CD4-positive, alpha-beta T cell treated with Interferon alpha-2 for 1 hour (primary cell): Measurements from ENCODE around the gene TMEM51.

Experiments
- DNase-seq, 2 donors: peaks; one replicate each; pipeline ENCODE4 v3.0.0-alpha.2; 2020 to 2022

Gene TMEM51

DNA sequence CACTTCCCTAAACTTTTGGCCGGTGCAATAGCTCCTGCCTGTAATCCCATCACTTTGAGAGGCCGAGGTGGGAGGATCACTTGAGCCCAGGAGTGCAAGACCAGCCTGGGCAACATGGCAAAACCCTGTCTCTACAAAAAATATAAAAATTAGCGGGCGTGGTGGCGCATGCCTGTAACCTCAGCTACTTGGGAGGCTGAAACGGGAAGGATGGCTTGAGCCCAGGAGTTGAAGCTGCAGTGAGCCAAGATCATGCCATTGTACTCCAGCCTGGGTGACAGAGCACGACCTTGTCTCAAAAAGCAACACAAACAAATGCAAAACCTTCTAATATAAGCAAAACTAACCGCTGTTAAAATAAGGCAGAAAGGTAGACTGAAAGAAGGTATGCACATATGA, 25.9 kb downstream of the TMEM51 start:
- no peak for DNase-seq

DNA sequence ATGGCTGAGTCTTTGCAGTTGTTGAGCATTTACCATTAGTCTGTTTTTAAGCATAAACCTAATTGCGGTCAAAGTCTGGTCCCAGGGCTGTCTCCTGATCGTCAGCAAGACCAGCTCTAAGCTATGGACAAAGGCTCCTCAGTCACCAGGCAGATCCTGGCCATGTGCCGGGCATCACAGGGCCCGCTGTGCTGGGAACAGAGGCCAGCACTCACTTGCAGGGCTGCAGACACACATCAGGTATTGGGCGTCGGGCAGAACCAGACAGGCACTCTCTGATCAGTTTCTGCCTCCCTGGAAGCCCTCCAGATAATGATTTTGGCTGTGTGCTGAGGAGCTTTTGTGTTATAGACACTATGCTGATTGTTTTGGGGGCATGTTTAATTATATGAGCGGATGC, 26.6 kb downstream of the TMEM51 start:
- DNase-seq: no peak

DNA sequence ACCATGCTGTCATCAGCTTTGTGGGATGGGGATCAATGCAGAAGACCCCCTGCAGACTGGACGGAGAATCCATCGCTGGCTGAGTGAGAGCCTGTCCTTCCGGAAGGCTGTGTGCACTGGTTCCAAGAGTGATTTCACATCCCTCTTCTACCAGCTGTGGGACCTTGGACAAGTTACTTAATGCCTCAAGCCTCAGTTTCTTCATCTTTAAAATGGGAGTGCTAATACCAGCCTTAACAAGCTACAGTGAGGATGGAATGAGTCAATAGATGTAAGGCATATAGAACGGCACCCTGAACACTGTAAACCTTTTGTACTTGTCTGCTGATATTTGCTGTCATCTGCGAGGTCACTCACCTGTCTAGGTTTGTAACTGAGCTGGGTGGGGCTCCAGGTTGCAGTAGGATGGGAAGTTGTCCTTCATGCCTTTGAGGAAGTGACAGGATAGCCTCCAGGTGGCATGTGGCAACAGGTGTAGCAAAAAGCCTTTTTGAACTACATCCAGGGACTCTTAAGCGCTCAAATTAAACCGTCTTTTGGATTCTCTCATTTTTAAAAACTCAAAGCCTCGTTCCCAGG, 27.5 kb downstream of the TMEM51 start:
- DNase-seq: no peak

DNA sequence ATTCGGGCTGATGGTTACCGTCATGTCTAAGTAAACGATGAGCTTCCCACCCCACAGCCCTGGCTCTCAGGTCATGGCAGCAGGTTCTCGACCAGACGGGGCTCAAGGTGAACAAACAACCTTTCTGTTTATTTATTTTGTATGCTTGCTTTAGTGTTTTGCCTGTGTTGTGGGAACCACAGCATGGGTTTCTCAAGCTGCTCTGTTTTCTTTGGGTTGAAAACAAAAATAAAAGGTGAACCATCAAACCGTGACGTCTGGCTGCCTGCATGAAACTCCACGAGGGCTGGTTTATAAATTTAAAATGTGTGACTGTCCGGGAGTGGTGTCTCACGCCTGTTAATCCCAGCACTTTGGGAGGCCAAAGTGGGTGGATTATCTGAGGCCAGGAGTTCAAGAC, 28.0 kb downstream of the TMEM51 start:
- no peak for DNase-seq

DNA sequence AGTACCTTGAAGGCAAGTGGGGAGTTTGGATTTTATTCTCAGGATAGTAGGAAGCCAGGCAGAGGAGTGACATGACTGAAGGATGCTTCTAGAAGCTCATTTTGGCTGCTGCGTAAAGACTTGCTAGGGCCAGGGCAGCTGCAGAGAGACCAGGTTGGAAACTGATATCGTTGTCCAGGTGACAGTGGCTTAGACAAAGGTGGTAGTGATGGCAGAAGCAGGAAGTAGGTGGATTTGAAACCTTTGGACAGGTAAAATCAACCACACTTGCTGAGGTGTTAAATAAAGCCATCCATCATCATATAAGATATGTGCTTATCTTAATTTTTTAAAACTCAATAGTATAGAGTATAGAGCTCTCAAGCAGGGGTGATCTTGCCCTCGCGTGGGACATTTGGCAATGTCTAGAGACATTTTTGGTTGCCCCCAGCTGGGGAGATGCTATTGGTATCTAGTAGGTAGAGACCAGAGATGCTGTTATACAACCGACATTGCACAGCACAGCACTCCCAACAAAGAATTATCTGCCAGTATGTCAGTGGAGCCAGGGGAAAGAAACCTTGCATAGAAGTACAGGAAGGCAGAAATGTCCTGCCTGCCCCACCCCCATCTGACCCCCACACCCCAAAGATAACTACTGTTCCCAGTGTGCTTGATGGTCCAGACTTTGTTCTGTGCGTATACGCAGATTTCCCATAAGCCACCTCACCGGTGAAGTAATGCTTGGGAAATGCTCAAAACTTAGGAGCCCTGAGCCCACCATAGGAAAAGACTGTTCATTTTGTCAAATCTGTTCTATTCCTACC, 31.1 kb downstream of the TMEM51 start:
- DNase-seq: no peak

DNA sequence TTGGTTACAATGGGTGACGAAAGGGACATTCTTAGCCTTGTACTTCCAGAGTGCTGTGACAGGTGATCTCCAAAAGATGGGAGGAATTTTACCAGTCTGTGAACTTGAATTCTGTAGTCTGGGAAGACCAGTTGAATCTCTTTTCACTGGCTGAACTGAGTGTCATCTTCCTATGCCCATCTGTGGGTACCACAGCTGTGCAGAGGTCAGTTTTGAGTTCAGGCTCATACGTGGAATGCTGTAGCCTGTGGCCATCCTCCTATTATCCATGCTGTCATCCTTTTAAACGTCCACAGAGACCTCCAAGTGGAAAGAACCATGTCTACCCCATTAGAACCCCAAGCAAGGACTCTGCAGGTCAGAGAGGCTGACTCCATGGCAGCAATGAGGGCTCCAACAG, 32.1 kb downstream of the TMEM51 start:
- no peak for DNase-seq

DNA sequence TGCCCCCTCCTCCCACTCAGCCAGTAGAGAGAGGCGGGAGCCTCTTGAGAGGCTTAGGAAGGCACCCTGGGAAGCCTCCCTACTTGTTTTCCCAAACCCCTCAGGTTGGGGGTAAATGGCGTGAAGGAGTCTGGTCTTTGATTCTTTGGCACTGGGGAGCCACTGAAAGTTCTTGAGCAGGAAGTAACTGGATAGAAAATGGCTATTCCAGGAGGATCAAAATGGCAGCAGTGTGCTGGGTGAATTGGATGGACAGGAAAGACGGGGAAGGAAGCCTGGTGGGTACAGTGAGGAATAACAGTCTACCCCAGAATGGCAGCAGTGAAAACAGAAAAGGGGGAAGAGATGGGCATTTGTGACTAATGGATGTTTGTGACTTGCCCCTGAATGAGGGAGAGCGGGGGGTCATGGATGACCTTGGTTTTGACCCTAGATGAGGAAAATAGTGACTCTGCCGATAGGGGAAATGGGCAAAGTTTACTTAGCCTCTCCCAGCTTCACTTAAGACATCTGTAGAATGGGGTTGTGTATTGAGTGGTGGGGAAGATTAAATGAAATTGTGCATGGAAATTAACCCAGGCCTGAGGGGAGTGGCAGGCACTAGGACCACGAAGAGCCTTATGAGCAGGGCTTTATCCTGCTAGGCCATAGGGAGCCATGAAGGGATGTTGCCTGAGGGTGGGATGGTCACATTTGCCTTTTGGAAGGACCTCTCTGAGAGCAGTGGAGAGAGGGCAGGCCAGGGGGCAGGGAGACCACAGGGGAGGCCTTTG, 32.7 kb downstream of the TMEM51 start:
- DNase-seq: no peak

DNA sequence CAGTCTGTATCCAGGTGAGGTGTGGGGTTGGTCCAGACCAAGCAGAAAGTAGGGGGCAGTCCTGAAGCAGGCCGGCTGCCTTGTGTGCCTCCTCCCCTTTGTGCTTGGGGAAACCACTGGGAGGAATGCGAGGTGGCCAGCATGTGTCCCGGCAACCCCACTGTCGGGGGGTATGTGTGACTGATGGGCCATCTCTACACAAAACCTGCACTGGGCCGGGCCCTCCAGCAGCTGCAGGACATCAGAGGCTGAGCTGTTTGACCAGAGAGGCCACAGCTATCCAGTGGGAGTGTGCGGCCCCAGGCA, 33.3 kb downstream of the TMEM51 start:
- DNase-seq: no peak

DNA sequence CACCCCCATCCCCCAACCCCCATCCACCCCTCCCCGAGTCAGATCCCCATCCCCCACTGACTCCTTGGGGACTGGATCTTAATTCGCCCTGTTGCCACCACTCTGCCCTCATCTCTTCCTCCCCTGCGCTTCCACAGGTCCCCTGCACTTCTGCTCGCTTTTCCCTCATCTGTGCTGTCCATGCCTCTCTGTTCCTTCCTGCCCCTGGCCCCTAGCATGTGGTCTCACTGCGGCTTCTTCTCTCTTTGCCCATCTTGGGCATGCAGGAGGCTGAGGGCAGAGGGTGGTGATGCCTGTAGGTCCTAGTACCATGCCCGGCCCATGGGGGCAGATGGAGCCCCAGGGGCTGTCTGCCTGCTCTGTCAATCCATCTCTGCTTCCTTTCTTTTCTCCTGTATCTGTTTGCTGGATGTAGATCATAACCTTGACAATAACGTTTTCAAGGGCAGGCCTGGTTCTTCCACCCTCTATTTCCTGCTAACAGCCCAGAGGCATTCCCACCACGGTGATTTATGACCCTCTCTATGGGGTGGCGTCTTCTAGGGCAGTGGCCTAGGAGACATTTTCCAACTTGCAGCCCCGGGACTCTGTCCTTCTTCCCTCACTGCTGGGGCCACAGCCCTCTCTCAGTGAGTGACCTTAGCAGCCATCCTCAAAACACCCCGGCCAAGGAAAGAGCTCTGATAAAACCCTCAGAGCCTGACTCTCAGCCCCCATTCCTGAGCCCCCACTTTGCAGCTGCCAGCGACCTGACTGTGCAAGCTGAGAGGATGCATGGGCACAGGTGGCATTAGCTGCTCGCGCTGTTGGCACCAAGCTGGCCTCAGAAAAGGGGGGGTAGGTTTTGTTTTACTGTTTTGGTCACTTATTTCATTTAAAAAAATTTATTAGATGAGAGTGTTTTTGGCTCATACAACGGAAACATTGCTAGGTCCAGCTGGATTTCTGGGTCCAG, 33.9 kb downstream of the TMEM51 start:
- DNase-seq: no peak

DNA sequence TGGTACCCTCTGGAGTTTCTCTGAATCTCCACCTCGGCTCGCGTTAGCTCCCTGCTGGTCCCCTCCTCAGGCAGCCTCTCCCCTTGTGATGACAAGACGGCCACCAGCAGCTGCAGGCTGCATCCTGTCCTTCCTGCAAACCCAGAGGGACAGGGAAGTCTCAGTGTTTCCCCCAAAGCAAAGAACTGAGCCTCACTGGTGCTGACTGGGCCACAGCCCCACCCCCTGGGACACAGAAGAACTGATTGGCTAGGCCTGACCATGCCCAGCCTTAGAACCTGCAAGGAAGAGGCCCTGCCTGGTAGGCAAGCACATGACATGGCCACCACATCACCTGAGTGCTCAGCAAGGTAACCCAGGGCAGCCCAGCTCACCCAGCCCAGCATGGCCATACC, 34.6 kb downstream of the TMEM51 start:
- no peak for DNase-seq

DNA sequence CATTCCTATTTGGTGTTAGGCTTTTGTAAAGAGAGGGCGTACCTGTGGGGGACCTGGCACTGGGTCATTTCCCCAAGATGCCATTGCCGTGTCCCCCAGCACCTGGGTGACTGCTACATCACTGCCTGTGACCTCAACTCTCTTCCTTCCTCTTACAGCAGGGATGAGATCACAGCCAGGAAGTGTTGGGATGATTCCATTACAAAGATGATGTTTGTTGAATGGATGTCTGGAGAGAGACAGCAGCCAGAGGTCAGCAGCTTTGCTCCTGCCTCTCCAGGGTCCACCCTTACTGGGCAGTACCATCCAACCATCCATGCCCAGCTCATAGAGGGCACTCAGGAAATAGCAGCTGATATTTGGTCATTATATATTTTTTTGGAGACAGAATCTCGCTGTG, 35.1 kb downstream of the TMEM51 start:
- DNase-seq: no peak

DNA sequence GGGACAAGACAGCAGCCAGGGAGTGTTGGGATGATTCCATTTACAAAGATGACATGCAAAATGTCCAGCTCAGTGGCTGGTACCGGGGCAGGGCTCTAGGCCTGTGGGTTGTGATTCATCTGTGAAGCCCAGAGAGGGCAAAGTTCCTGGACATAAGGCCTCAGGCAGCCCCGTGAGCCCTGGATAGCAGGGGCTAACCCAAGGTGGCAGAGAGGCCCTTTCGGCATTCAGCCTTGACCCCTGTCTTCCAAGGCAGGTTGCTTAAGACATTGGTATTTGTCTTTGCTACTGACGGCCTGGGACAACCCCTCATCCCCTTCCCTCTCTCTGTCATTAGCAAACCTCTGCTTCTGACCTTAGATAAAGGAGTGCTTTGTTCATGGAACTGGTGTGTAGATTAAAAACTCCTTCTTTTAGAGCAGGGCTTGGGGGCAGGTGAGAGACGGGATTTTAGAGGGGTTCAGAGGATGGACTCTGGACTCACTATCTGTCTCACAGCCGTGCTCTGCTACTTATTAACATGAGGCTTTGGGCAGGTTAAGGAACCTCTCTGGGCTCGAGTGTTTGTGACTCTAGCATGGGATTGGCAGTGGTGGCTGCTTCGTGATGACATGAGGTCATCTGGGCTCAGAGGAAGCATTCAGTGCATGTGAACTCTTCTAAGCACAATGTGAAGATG, 36.3 kb downstream of the TMEM51 start:
- no peak for DNase-seq

DNA sequence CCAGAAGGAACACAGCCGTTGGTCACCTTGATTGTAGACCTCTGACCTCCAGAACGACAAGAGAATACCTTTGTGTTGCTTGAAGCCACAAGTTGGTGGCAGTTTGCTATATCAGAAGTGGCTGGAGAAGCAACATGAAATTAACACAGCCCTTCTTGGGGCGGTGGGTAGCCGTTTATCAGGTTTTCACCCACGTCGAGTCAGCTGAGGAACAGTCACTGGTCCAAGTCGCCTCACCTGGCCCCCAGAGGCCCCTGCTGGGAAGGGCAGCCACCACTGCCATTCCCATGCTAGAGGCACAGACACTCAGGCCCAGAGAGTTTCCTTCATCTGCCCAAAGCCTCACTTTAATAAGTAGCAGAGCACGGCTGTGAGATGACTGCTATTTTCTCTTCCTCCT, 37.7 kb downstream of the TMEM51 start:
- DNase-seq: no peak

DNA sequence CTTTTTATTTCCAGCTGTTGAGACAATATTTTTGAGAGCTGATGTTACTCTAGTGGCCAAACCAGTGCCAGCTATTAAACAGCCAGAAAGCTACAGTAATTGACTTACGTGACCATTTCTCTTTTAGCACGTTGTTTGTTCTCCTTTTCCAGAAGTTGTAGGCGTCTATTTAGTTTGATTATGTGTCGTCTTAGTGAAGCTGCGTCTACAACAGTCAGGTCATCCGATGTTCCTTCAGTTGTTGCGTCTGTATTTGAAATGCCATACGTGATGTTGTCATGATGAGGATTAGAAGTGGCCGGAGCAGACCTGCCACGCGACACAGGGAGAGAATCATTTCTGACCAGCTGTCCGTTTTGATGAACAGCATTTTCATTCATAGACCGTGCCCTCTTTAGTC, 38.2 kb downstream of the TMEM51 start:
- DNase-seq: no peak

DNA sequence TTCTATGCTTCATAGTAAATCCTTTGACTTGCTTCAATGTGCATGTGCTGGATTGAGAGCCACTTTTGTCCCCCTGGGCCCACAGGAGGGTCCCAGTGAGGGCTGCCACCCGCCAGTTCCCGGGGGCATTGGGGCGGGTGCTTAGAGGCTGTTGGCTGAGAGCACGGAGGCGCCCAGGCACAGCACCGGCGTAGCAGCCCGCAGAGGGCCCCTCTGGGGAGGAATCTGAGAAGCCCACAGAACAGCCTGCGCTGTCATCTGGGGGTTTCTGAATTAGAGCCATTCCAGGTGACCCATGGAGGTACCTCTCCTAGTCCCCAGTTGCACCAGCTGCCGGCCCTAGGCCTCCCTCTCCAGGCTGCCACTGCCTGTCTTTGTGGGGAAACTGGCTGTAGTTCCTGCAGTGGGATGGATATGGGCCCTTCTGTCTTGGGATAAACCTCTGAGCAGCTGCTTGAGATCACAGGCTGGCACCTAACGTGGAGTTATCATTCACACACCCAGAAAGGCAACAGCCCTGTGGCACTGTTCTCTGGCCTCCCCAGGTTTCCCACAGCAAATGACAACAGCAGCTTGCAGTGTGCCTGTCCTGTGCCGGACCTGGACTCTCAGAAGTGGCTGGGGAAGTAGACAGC, 39.5 kb downstream of the TMEM51 start:
- no peak for DNase-seq

DNA sequence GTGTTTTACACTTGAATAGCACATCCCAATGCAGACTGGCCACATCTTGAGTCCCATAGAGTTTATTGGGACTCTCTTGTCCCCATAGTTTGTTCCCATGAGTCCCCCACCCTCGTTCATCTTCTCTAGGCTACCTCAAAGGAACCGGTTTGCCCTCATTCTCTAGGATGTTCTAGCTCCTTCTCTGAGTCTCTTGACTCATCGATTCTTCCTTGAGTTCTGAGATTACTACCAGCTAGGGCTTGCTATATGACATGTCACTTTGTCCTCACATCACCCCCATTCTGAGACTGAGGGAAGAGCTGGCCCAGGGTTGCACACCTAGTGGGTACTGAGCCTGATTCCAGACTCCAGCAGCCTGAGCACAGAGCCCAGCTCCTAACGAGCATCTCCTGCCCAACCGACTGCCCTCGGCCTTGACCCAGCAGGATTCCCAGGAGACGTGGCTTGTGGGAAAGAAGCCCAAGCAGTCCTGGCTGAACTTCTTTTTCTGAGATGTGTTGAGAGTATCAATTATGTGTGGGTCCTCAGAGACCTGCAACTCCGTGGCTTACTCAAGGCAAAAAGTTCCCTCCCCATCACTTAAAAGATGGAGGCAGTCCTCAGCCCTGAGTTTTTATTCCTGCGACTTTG, 42.0 kb downstream of the TMEM51 start:
- no peak for DNase-seq

DNA sequence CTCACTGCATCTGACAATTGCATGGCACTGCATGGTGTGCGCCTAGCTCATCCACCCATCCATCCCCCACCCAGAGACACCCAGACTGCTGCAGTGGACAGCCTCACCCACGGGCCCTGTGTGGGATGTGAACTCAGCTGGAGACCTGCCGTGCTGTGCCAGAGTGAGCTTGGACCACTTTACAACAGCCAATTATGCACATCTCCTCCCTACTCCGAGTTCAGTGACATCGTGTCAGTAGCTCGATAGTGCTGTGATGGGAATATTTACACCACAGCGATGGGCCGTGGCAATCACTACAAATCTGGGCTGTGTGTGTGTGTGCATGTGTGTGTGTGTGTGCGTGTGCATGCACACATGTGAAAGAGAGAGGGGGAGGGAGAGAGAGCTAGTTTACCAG, 42.5 kb downstream of the TMEM51 start:
- DNase-seq: no peak

DNA sequence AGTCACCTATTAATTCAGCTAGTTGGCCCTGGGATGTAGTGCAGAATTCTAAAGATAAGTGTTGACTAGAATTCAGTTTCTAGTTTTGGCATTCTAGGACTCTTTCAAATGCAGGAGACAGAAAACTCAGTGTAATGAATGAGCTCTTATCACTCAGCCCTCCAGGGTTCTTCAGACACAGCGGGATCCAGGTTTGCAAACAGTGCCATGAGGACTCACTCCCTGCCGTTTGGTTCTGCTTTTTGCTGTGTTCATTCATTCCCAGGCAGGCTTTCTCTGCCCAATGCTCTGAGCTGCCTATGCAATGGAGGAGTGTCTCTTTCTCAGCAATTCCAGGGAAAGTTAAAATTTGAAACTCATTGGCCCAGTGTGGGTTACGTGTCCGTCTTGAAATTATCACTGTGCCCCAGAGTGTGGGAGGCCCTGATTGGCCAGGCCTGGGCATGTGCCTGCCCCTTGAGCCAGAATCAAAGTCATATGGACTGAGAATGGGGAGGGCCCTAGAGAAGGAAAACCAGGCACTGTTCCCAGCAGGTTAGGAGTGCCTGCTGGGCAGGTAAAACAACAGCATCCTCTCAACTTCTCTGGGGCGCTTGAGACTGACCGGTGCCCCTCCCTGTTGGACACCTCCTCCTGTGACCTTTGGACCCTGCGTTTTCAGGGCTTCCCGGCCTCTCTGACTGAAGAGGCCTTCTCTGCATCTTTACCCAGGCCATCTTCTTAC, 43.4 kb downstream of the TMEM51 start:
- no peak for DNase-seq

DNA sequence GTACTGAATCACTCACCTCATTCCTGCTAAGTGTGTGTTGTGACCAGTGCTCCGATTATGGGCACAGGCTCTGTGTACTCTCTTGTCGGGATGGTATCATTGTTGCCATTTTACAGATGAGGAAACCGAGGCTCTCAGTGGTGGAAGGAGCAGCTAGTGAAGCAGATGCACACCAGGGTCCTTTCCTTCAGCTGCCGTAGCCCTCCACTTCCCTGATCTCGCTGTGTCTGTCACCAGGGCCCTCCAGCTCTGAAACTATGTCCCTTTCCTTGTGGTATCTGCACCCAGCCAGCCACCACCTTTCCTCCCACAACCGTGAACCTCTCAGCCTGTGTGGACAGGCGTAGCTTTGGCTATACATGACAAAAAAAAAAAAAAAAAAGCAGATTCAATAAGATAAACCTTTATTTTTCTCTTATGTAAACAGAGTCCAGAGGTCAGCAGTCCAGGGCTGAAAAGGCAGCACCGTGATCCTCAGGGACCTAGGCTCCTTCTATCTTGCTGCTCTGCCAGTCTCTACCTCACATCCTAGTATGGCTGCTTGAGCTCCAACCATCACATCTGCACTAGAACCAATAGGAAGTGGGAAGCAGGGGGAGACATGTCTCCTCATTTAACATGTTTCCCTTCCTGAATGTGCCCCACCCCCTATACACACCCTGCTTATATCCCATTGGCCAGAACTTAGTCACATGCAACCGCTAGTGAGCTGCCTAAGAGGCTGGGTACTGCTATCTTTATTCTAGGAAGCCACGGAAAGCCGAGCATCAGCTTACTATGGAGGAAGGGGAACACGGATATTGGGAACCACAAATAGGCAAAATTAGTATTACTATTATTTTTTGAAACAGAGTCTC, 44.3 kb downstream of the TMEM51 start:
- DNase-seq: no peak

DNA sequence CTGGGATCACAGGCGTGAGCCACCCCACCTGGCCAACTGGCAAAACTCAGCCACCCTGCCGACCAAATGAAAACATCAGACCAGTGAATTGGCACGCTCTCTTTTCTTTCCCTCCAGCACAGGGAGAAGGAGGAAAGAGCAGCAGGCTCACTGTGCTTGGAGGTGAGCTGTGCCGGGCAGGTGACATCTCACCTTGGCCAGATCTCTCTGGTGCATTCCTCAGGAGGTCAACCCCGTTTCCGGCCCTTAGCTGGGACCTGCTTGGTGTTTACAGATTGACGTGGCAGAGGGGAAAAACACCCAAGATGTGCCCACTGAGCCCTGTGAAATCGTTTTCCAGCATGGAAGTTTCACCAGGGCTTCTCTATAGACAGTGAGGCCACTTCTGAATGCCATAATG, 45.1 kb downstream of the TMEM51 start:
- no peak for DNase-seq
